Measurements from ENCODE around the gene NRXN3. TPM values are rescaled to one million over a fixed set of nuclear protein-coding genes. Genes with fewer than 3 reads are reported as not detected.
A peak's percentile ranks its signal among the peaks of the same experiment; 100 is the strongest.

NRXN3 gene
- total and polyA plus RNA-seq, 2 of the 13 experiments (the other 11 are each of a cell fraction or from before 2014, with no cell fraction given): 0.03 TPM; not detected in 1

GRCh38 chr14:79180656-79181055 is 1010.5 kb downstream of the NRXN3 start (continued):
- TF ChIP-seq ARID3A (IDR thresholded peaks at IDR 0.05; ENCODE audit: low read depth, low read length) (no peak), ZSCAN12 (CRISPR knock-in tag; IDR thresholded peaks at IDR 0.05) (no peak), DMAP1 (CRISPR knock-in tag; IDR thresholded peaks at IDR 0.05) (no peak), RARA (CRISPR knock-in tag; IDR thresholded peaks at IDR 0.05) (no peak), CREB1 (IDR thresholded peaks at IDR 0.05) (peak; percentile 93), CREB1 (CRISPR knock-in tag; IDR thresholded peaks at IDR 0.05) (no peak), FUBP1 (CRISPR knock-in tag; IDR thresholded peaks at IDR 0.05; ENCODE audit: borderline replicate concordance) (no peak), ZBTB14 (CRISPR knock-in tag; IDR thresholded peaks at IDR 0.05) (no peak), IRF9 (CRISPR knock-in tag; IDR thresholded peaks at IDR 0.05; ENCODE audit: borderline replicate concordance) (no peak)

Data from HepG2 (cell line).